GM18861 (cell line): ENCODE results near the gene KIRREL3.

Source experiments
- ATAC-seq: cut with Tn5 transposase; IDR thresholded peaks from one replicate; pipeline ENCODE4 v1.9.1; 2021; ENCODE audit not compliant: unreplicated experiment

KIRREL3 gene

DNA sequence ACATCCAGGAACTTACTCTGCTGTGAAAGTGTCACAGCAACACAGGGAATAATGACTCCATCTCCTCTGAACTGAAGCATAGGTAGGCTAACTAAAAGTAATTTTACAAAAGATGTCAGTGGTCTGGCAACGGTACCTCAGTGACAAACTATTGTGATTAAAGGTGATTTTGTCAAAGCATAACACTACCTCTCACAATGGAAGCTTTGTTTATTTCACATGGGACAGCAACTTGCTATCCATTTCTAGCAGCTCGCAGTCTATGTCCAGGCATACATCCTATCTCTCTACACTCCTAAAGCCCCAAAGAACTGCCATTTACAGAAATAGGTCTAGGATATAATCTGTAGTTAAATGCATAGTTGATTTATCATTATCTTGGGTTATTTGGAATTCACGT is 163.0 kb downstream of the KIRREL3 start:
- ATAC-seq = no peak

DNA sequence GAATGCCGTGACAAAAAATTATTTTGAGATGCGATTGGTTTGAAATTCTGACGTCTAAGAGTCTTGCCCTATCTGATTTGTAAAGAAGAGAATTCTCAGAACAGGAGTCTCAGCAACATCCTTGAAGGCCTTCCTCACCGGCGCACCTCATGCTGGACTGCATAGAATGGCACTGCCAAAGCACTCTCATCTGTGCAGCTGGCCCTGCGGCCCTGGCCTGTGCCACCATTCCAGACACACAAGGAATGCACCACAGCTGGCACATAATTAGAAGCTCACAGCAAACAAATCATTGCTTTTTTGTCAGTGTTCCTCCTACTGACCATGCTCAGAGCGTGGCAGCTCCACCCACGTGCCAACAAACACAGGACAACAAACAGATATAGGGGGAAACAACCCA is 166.0 kb downstream of the KIRREL3 start:
- no peak for ATAC-seq

DNA sequence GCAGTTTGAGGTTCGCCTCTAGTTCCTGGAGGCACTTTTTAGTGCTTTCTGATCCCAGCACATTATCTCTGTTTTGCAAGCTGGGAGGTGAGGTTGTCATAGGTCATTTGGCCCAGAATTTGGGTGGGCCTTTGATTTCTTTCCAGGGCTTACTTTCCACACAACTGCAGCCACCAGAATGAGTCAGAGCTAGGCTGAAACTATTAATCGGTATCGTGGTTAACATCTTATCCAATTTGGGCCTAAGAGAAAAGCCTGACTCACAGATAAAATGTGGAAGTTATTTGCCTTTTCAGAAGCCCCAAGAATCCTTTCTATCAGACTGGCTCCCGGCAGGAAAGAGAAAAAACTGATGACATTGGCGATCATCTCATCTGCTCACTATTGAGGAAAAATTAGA is 166.4 kb downstream of the KIRREL3 start:
- no peak for ATAC-seq

DNA sequence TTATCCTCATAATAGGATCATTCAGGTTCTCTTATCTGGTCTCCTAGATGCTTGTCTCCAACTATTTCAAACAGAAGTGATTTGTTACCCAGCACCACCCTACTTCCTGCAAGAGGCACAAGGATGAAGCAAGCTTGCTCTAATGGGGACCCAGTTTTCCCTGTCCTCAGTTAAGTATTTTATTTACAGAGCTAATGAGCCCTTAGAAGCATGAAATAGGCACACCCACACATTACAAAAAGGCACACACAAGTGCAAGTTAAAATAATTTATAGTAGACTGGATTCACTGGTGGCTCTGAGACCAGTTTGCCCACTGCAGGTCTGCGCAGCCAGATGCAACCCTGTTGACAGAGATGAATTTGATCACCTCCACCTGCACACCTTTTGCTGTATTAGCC is 167.5 kb downstream of the KIRREL3 start:
- ATAC-seq = no peak

DNA sequence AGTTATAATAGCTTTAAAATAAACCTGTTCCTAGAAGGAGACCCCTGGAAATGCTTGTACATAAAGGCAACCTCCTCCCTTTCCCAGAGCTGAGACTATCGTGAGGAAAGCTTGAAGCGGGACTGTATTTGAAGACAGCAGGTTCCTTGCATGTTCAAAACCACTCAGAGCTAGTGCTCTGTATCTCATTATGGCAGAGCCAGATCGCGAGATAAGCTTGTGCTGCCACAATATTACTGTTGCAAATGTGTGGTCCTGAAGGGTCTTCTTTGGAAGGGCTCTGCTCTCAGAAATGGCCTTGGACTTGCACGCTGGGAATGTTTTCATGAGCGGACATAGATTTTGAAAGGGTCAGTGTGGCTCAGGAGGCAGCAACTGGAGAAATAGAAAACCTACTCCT is 168.2 kb downstream of the KIRREL3 start:
- ATAC-seq = no peak

DNA sequence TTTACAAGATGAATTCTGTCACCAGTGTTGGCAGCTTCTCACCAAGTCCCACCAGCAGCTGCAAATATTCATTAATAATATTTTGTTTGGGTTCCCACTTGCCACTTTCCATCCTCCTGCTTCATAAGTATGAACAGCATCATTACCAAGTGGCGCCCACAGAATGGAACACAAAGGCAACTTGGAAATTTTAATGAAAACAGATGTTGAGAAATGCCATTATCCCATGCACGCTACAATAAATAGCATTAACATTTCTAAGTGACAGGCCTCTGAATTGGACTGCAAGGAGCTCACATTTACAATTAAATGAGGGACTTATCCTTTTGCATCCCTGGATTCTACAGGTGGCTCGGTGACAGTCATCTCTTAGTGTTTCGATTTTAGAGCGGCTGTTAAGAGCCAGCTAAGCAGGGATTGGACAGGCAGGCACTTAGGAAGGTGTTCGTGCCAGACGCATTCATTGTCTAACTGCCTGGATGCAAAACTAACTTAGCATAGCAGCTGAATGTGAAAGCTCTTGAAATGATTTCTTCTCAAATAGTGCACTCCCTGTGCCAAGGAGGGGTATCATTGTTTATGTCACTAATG is 170.3 kb downstream of the KIRREL3 start:
- ATAC-seq = no peak

DNA sequence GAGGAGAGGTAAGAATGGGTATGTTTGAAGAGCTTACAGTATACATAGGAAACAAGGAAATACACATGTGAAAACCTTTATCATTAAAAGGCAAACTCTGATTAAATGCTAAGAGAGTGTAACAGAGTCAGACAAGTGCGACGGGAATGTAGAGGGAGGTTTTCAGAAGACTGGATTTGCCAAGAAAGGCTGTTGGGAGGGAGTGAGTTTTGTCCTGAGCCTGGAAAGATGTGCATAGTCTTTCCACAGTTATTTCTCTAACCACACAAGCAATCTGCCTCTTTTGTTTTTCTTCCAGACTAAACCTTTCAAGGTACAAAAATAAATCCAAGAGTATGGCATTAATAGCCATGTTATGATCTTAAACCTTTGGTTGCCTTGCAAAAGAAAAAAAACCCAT is 170.9 kb downstream of the KIRREL3 start:
- no peak for ATAC-seq

DNA sequence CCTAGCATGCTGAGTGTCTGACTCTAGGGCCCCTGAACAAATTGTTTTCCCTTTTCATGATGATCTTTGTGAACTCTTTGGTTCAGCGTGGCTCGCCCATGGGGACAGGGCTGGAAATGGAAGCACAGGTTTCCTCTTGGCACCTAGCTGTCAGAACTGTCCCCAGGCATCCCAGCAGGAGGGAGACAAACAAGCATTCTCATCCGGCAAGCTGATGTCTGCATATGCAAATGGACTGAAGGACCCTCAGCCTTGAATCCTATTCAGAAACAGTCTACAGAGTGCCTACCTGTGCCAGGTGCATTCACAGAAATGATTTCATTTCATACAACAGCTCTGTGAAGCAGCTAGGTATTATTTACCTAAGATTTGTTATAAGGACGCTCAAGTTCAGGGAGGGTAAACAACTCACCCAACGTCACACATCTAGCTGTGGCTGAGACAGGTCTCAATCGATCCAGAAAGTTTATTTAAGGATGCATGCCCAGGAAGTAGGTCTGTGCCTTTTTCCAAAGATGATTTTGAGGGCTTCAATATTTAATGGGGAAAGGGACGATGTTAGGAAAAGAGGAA is 176.4 kb downstream of the KIRREL3 start:
- ATAC-seq = no peak

DNA sequence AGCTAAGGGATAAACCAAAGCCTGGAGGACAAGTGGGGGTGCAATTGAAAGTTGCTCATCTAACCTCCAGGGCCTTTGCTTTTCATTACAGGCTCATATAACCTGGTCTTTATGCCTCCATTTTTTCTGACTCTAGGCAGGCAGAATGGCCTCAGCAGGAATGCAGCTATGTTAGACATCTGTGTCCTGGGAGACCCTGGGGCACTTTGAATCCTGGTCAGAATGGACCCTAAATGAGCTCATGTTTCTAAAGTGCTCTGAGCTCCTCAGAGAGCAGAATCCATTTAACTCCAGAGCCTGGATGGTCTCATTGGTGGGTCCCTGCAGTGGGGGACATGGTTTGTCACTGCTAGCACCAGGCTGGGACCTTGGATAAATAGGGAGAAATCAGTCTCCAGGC is 177.3 kb downstream of the KIRREL3 start:
- ATAC-seq = no peak

DNA sequence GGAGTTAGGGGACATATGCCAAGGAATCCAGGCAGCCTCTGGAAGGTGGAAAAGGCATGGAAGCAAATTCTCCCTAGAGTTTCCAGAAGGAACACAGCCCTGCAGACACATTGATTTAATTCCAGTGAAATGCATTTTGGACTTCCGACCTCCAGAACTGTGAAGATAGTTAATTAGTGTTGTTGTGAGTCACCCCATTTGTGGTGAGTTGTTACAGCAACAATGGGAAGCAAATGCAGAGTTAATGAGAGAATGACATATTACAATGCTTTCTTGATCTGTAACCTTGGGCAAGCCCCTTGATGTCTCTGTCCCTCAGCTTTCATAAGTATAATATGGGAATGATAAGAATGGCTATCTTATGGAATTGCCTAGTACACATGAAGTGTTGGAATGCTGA is 178.7 kb downstream of the KIRREL3 start:
- no peak for ATAC-seq

DNA sequence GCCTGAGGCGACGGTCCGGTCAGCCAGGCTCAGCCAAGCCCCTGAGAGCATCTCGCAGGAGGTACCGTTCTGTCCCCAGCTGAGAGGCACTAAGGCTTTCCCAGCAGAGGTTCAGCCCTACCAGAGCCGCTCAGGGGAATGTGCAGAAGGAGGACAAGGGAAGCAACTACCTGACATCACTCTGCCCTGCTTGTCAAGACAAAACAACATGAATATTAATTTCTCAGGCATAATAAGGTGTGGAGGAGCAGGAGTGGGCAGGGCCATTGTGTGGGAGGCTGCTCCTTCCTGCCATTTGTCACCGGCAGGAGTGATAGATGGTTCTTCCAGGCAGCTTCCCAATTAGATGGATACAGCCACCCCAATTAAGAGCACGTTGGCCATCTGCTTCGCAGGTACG is 181.4 kb downstream of the KIRREL3 start:
- ATAC-seq = no peak

DNA sequence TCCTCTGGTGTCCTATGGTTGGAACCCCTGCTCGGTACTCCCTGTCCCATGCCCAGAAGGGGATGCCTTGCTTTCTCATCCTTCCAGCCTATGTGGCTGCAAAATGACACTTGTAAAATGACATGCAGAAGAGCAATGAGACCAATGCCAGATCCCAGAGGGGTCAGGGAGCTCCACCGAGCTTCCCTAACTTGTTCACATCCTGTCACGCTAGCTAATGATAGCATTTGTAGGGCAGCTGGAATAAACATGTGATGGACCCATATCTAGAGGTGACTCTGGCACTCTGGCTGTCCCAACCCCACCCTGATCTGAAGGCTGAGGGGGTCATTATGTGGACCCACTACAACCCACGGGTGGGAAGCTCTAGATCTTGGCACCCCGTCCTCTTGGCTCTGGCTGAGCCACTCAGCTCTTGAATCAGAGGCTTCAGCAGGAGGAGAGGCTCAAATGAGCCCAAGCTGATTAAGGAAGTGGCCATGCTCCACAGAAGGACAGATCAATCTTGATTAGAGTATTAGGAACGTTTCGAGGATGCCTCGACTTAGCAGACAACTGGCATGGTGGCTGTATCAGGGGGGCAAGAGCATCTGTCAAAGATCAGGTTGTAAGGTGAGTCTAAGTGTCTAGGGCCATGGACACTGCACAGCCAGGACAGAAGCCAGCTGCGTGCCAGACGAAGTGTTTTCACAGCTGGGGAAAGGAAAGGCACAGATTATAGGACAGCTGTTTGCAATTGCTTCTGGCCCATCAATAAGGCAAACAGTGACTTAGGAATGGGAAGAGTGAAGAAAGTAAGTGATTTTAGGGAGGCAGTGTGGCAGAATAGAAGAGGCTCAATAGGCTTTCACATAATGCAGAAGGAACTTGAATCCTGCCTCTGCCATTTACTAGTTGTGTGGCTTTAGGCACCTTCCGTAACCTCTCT is 182.8 kb downstream of the KIRREL3 start:
- no peak for ATAC-seq

DNA sequence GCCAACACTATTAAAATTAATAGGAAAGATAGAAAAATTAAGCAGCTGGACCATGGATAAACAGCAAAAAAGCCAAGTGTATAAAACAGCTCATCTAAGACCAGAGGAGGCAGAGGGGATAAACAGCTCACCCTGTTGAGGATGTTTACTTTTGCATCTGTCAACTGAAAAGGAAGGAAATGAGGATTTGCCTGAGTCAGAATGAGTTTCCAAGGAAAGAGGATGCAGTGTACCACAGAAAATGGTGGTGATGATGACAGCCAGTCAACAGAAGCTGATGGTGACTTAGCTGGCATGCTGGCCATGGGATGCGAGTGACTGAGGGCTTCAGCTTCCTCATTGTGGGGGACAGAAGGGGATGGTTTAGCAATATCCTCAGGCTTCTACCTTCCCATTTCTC is 183.5 kb downstream of the KIRREL3 start:
- no peak for ATAC-seq

DNA sequence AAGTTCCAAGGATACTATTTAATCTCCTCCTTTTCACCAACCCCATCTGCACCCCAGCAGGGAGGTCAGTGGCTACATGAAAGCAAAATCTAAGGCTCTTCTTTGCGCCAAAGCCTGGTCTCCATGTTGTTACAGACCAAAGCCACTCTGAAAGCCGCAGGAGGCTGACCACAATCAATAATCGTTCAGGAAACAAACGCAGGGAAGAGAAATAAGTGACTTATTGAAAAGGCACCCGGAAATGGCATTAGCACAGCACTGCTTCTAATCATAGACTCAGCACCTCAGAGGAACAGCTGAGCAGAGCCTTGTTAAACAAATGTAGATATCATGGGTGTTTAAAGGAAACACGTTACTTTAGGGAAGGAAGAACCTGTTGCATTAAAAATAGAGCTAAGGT is 183.9 kb downstream of the KIRREL3 start:
- no peak for ATAC-seq

DNA sequence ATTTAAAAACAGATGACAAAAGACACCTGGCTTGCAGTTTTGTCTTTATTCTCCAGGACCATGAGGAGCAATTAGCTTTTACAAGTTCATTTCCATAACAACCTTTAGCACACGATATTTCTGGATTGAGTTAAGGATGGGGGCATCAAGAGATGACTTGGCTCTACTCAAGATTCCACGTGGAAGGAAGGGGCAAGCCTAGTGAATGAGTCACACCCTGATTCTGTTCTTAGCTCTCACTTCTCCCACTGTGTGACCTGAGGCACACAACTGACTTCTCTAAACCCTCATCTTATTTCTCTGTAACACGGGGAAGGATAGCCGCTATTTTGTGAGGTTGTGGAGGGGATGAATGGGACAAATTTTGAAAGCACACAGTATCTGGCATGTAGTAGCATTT is 185.5 kb downstream of the KIRREL3 start:
- no peak for ATAC-seq

DNA sequence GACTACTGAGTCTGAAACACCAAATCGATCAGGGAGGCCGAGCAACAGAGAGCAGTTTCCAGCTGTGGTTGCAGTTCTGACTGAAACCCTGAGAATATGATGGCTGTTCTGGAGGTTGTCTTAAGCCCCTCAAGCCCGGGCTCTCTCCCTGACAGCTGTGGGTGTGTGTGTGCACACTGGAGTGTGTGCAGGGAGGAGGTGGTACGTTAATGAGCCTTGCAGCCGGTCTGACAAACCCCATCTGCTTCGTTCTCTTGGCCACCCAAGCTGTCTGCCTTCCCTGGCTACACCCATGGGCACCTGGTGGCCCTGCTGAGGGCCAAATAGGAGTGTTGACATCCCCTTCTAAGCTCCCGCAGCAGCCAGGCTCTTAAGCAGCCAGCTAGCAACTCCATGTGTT is 189.8 kb downstream of the KIRREL3 start:
- ATAC-seq = no peak

DNA sequence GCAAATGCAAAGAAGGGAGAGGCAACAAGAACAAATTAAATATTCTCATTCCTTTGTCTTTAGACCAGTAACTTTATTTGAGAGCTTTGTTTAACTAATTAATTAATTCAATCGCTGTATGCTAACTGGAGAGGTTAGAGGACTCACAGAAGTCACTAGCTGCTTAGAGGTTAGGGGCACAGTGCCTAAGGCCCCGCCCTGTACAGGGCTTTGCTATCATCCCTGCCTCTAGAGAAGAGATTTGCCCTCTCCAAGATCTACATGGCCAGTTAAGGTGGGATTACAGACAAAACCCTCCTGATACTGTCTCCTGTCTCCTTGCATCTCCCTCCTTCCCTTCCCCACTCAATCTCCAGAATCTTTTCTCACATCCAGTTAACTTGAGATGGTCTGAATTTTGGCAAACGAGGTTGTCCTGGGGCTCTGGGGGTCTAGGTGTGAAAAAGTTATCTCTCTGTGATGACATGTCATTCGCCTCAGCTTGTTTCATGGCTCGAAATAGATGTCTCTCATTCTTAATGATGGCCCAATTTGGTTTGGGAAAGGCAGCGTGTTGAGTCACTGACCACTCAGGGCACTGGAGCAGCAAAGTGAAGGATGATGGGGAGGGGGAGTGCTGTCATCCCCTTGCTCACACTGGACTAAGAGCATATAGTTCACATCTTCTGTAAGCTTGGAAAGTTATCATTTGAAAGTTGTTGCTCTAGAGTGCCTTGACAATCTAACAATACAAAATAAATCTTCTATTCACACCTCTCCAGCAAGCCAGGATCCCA is 190.9 kb downstream of the KIRREL3 start:
- no peak for ATAC-seq

DNA sequence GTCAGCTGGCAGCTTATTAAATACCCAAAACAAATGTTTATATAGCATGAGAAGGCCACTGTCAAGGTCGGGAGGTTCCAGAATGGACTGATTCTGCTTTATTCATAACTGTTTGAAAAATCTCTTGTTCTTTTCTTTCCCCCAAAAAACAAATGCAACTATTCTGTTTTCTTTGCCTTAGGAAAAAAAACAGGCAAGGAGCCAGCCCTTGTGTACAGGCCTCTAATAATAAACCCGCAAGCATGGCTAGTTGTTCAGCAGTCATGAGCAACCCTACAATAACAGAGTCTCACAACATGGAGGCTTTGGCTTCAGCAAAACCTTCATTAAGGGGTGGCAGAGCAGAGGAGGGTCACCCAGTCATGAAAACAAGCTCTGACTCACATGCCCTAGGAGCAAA is 191.7 kb downstream of the KIRREL3 start:
- ATAC-seq = no peak

DNA sequence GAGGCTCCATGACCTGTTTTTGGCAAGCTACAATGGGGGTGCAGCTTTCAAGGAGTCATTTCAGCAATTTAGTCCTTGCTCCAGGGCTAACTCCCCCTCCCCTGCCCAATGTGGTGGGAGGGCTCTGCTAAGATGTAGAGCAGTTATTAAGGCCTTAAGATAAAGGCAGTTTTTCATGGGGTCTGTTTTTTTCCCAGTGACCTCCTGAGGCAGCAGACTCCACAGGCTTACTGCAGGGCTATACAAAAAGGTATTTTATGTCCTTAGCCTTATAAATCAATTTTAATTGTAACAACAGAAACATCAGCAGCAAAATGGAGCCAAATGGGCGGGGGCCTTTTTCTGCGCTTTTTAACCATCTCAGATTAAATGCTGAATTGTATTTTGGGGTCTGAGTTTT is 192.3 kb downstream of the KIRREL3 start:
- no peak for ATAC-seq

DNA sequence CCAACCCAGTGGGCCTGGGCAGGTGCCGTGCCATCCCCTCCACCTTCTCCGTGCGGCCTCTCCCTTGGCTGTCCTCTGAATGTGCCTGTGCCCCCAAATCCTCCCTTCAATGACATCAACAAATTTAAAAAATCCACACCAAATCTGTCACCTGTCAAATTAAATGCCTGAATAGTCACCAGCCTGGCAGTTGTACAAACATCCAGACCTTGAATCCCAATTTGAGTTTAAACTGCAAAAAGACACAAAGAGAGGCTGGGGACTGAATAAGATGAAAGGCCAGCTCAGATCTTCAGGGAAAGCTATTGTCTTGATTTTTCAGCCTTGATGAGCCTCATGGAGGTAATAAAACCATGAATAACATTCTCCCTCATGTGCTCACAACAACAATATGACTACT is 194.7 kb downstream of the KIRREL3 start:
- ATAC-seq = no peak

DNA sequence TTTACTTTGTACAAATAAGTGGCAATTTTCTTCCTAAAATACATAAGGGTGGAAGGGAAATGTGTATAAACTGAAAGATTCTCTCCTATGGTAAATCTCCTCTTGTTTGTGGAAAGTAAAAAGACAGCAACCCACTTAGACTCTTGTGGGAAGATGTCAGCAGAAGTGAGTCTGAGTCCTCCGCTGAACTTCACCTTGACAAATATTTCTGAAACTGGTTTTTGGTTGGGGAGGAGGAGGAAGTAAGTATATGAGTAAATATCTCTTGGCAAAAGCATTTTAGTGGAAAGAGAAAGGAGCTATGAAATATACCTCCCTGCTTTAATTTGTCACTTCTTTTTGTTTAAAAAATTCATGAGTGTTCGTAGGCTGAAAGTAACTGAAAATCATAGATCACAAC is 196.2 kb downstream of the KIRREL3 start:
- no peak for ATAC-seq

DNA sequence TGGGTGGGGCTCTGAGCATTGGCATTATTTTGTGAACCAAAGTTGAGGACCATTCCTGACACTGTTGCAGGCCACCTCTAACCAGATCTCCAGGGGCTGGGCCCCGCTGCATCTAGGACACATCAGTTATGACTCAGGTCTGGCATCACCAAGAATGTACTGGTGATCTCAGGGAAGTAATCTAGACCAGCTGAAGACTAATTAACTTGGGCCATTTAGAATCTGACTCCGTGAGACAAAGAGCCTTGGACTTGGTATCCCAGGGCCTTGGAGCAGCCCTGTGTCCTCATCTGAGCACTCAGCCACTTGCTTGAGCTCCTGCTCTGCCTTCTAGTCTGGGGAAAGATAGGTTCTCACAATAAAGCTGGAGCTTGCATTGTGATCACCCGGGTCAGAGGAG is 200.6 kb downstream of the KIRREL3 start:
- no peak for ATAC-seq
